ENCODE measurements around the gene SH3PXD2A.
A peak's percentile ranks its signal among the peaks of the same experiment; 100 is the strongest.

- TF ChIP-seq CTCF (conservative IDR thresholded peaks at IDR 0.05 in 1 of 2, IDR thresholded peaks at IDR 0.05 in 1 of 2; ENCODE audit: extremely low read depth in 1 of 2, insufficient read depth in 1 of 2, low read depth in 1 of 2, low read length in 2 of 2), result peak; percentile 40 to 59
- TF ChIP-seq EZH2 (IDR thresholded peaks at IDR 0.05; ENCODE audit: borderline replicate concordance, low read length), result no peak
Measured at GRCh38 chr10:103598654-103599115, 256.7 kb downstream of the SH3PXD2A start.

Data from mammary epithelial cell (primary cell).